DMS 273 treated with DMSO at 0.1 percent for 48 hours (cell line): ENCODE results near the gene PRAC2.

Experiments
- DNase-seq: peaks from one replicate; lab custom pipeline; 2025; lab: John Stamatoyannopoulos, UW

Gene PRAC2

DNA sequence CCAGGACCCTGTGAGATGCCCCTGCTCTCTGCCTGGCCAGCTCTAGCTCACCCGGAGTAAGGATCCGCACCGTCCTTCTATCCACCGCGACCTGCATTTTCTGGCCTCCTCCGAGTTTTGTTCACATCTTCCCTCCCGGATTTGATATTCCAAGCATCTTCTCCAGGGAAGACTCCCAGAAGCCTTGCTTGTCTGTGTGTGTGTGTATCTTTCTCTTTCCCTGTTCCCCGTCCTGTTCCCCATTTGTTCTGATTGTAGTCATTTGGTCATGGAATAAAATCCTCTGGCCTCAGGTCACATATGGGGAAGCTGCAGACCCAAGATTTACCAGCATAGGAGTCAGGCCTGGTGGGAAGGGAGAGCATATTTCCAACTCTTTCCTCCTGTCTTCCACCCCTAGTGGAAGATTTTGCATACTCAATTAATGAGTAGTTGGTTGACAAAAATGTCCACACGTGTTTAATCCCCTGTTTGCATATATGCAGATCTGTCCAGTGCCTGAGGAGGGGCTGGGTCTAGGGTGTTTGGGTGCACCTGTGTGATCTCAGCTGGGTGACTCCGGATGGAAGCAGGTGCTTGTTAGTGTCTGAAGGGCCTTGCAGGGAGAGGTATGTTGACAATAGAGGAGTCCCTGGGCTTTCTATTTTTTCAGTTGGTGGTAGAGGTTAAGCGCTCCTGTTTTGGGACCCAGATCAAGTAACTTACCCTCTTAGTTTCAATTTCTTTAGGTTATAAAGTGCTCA, 2.5 kb upstream of the PRAC2 start:
- no peak for DNase-seq

DNA sequence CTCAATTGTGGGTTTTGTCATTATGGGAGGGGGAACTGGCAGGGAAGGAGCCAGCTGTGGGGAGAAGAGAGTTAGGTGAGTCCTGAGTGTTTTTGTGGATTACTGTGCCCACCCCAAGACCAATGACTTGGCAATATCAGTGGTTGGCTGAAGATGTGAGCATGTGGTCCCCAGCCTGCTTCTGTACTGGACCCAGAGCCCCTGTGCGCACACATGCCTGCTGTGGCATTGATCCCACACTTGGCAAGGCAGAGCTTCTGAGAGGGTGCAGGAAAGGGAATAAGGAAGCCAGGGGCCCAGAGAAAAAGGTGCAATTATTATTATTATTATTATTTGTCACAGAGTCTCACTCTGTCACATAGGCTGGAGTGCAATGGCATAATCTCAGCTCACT, 2.0 kb upstream of the PRAC2 start:
- DNase-seq, result no peak

DNA sequence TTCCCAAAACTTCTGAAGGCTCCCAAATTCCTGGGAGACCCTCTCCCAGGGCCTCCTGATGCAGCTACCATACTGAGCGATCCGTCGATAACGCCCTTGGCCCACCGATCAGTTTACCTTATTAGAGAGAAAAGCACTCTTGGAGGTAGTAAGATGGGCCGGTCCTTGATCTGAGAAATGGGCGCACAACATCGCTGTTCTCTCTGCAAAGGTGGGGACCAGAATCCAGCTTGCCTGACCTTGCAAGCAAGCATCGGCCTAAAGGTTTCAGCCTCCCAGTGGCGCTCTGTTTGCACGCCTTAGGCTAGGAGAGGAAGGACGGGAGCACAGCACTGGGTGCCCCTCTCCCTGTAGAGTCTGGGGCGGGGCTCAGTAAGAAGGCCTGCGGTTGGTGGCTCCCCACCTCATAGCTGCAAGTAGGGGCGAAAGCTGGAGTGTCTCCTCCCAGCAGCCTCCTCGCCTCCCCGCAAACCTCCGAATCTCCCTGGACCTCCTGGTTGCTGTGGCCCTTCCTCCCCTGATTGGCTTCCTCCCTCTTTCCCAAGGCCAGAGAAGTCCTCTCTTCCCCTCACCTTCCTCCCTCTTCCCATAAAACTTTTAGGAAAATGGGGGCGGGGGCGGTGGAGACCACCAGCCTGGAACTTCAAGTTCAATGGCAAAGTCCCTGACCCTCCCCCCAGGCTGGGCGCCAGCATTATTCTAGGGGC, 631 bp upstream of the PRAC2 start, which contains the start of gene PRAC1:
TSS of gene PRAC1 (minus strand) at position 318 of the 707 bp plus-strand sequence. CDS start at position 192, 126 bp downstream.
- DNase-seq, result no peak

DNA sequence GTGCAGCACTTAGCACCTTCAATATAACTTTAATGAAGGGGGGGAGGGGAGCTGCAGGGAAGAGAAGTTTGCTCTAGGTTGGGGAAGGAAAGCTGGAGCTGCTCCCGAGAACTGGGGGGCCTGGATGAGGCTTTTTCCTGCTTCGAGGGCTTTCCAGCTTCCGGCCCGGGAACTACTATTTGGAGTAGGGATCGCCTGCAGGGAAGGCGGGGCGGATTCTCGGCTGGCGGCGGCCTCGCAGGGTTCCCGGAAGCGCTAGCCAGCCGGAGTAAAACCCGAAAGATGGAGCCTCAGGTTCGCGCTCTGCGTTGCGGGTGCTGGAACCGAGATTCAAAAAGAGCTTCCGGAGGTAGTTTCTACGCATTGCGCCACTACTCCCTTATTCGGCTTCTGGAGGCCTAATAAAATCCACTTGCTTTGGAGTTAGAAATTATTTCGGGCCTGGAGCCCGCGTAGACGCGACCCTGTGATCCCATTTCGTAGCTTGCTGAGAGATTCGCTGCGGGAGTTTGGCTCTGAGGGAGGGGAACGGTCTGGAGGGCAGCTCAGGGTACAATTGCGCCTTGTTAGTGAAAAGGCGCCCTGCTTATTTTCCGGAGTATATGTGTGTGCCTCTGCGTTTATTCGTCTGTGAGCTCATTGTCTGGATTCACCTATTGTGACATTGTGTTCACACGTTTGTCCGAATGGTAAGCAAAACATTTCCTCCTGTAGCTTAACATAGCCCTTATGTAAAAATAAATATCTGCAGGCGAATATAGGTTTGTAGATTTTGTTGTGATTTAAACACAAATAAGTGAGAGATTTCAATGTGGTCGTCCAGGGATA, 652 bp downstream of the PRAC2 start:
- no peak for DNase-seq

DNA sequence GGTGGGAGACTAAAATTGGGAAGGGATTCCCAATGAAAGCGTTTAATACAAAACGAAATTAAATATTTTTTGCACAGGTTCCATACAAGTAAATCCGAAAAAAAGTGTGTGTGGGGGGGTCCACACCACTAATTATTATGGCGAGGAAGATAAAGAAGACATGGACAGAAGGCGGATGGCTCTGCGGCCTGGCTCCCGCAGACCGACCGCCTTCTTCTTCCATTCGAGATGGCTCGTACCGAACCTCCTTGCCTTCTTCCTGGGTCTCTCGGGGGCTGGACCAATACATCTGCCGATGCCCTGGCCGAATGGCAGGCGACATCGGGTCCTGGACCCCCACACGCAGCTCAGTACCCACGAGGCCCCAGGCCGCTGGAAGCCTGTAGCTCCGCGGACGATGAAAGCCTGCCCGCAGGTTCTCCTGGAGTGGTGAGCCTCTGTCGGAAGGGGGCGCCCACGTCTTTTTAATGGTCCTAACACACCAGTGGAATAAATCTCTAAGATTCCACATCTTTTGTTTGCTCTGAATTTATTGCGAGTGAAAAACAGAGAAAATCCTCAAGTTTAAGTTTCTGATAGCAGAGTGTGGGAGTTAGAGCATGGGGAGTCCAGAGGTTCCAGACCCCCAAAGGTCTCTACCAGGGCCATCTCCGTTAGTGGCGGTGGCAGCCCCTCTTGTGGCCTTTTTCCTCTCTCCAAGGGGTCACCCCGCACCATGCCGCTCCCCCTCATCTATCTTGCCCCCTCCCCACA, 1.4 kb downstream of the PRAC2 start:
- DNase-seq, result peak; percentile 13

DNA sequence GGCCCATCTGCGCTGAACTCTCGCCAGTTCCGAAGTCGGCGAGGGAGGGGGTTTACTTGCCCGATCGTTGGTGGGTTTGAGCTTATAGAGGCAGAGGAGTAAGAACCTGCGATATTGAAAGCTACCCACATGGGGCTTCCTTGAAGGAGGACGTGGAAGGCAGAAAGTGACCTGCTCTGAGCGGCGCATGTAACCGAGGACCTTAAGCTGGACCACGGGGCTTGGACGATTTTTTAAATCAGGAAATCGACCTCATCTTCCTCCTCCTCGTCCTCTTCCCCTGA, 2.0 kb downstream of the PRAC2 start:
- no peak for DNase-seq

DNA sequence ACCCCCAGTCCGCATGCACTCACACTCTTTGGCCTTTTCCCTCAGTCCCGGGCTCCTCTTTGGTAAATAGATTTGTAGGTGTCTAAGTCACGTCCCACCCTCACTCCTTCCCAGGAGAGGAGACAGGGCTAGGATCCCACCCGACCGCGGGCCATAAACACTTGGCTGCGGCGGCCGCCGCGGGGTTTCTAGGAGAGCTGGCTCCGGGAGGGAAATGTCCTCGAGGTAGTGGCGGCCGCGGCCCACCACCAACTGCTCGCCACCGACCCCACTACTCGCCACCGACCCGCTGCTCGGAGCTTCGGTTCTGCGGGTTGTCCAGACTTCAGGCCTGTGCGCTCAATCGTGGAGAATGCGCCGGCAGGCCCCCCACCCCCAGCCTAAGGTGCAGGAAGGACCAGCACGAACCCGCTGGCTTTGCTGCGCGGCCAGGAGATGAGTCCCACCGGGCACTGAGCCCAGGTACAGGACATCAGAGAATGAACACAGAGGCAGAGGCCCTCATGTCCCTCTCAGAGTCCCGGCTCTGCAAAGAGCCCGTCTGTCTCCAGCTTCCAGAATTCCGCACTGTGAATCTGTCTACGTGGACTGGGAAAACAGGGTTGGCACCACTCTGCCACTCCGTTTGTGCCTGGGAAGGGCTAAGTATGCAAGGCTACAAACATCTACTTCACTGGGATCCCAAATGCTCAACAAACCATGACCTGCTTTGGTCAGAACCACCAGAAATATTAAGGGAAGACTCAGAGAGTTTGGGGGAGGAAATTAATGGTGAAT, 2.5 kb downstream of the PRAC2 start:
- DNase-seq, result no peak

DNA sequence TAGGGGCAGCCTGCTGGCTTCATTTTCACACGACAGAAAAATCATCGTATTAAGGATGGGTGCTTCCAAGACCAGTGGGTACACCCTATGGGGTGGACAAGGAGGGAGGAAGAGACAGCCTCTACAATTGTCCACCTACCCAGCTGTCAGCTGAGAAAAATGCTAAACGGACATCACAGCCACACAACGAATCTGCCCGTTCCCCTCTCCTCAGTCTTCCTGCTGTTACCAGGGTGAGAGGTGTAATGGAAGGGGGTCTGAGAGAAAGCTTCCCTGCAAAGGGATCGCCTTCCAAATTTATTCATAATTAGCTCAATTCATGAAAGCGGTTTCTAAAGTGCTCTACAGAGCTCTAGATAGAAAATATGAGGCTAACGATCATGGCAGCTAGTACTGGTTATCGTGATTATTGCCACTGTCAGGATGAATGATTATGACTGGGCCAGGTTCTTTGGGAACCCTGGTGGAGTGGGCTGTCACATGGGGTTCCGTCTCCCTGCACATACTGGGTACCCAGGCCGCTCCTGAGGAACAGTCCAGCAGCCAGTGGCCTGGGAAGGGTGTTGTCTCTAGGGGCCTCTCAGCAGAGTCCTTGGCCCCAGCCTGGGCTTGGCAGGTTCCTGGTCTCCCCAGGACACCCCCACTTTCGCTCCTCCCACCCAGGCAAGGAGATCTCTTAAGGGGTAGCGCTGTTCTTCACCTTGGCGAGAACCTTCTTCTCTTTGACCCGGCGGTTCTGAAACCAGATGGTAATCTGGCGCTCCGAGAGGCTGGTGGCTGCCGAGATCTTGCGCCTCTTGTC, 3.3 kb downstream of the PRAC2 start:
- no peak for DNase-seq

DNA sequence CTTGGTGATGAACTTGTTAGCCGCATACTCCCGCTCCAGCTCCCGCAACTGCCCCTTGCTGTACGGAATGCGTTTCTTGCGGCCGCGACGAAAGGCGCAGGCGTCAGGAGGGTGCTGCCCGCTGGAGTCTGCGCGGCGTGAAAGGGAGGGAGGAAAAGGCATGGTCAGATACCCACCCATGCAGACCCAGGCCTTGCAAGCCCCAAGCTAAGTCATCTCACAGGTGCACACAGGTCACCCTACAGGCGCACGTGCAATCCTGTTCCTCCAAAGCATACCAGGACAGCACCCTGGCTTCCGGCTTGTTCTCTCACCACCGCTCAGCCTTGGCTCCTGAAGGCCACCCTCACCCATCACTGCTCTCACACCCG, 3.9 kb downstream of the PRAC2 start:
- no peak for DNase-seq

DNA sequence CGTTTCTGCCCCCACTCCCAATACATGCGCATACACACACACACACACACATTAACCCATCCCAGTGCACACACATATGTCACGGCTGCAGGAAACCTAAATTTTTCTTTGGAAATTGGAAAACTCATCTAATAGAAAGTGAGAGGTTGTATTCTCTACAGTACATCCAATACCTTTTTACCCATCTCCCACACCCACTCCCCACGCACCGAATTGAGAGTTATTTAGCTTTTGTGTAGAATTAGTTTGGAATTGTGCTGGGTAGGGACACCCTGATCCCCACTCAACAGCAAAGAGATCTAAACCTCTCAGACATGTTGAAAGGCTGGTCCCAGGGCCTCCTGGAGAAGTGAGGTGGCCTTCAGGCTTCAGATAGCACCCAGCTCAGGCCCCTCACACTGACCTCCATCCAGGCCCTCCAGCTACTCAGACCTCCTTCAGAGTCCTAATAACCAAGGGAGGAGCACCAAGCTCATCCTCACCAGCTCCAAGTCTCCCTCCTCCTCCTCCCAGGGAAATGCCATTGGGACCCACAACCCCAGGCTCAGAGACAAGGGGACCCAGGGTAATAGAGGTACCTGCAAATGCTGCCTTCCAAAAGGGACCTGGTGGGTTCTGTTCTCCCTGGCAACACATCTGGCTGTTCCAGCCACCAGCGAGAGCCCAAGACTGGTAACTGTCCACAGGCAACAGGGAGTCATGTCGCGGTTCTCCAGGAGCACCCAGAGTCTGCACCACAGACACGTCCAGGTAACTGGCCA, 4.6 kb downstream of the PRAC2 start:
- no peak for DNase-seq

DNA sequence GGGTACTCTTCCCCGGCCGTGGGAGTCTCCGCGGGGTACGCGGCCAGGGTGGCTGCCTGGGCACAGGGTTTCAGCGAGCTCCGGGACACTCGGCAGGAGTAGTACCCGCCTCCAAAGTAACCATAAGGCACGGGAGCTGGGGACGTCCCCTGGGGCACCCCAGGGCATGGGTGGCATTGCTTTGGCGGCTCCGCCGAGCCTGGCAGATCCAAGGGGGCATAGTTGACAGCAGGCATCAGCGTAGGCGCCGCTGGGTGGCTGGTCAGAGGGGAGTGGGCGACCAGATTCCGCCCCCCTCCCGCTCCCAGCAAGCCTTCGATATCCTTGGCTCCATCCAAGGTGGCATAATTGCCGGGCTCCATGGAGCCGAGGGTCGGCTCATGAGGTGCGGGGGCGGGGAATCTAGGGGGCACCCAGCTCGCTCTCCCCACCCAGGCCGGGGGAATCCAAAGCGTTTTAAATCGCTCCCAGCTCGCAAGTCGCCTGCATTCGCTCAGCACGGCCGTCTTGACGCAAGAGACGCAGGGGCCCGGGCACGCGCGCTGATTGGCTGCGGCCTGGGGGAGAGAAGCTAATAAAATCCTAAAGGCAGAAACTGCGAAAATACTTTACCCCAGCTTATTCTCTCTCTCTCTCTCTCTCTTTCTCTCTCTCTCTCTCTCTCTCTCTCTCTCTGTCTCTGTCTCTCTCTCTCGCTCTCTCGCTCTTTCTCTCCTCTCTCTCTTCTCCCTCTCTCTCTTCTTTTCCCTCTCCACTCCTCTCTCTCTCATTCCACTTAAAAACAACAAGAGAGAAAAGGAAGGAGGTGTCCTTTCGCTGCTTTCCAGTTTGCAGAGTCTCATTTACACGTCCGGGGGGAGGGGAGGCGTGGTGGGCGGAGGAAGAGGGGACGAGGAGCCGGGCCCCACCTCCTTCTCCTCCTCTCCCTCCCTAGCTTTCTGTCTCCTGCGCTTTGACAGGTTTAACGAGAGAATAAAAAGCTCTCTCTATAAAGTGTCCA, 5.5 kb downstream of the PRAC2 start, which contains the start of gene HOXB13:
TSS of gene HOXB13 (minus strand) at position 519 of the 1,000 bp plus-strand sequence. CDS start at position 362, 157 bp downstream.
- DNase-seq, result no peak

DNA sequence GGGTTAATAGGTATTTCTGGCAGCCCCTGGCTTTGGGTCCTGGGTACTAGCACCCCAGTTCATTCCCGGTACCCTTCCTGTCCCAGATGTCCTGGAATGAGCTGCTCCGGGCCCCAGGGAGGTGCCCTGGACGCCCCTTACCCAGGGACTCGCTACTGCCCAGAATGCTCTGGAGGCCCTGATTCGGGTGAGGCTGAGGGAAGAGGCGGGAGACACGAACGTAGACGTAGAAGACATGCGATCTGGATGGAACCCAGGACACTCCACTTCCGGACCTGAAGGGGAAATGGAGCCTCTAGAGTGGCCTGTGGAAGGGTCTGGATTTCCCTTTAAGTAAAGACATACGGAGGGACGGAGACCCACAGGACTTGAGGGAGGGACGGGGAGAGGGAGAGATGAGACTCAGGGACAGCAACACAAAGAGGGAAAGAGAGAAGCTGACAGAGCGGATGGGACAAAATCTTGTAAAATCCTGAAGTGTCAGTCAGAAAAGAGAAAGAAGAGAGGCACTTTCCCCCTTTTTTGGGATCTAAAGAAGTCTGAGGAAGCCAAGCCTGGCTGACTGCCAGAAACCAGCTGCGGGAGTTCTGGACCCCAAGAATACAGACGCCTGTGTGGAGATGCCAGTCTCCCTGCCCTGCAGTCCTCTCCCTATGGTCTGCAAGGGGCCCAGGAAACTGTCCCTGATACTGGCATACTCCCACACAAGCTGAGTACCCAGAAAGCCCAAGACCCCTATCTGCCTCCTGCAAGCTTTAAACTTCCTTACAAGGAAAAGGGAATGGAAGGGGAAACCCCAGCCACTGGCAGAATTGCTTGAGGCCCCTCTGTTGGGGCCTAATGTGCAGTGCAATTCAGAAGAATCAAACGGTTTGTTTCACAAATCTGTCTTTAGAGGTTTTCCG, 6.6 kb downstream of the PRAC2 start:
- no peak for DNase-seq

DNA sequence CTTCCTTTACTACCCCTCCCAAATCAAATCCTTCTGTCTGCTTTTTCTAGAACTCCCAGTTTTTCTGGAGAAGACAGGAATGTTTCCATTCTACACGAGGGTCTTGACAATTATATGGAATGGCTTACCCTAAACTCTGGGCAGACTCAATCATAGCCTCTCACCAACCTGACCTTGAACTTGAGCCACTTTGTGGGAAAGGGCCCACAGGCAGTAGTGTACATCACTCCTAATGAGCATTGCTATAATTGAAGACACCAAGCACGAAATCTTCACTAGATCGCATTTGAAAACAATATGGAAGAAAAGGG, 7.2 kb downstream of the PRAC2 start:
- DNase-seq, result no peak

DNA sequence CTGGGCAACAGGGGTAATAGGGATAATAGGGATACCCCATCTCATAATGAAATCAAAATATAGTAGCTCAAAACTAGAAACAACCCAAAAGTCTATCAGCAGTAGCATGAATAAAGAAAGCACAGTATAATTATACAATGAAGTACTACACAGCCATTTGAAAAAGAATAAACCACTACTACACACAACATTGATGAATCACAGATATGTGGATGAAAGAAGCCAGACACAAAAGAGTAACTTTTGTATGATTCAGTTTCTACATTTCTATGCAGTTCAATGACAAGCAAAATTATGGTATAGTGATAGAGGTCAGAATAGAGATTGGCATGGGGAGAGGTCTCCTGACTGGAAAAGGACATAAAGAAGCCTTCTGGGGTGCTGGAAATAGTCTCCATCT, 8.4 kb downstream of the PRAC2 start:
- DNase-seq, result no peak

DNA sequence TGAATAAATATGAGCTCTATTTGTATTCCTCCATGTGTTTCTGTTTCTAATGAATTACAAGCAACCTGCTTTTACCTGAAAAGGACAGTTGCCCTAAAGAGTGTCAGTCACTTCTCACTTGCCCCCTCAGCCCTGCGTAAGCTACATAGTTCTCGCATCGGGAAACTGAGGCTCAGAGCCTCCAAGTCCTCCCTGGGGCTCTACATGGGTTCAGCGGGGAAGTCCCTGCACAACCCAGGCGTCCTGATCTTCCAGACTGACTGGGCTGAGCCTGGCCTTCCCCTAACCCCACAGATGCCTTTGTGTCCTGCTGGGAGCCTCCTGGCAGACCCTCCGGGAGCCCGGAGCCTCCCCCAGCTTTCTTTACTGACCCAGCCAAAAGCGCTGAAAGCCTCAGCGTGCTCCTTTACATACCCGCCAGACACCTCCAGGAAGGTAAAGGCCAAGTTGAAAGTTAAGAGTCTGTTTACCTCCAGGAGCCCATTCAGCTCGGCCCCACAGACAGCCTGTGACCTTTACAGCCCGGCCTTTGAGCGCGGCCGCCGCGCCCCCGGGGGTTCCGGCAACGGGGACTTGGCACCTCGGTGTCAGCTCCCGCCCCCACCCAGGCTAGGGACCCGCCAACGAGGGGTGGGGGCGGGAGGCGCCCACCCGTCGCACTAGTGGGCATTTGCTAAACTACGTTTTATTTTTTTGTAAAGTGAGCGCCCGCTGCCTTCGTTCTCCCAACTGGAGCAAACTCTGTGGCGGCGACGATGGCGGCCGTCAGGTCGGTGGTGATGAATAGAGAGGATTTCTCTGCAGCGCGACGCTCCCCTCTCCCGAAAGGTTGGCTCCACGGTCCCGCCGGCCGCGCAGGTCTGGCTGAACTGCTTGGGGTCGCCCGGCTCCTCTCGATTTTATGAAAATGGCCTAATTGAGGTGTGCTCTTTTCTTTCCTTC, 10.0 kb downstream of the PRAC2 start:
- no peak for DNase-seq

DNA sequence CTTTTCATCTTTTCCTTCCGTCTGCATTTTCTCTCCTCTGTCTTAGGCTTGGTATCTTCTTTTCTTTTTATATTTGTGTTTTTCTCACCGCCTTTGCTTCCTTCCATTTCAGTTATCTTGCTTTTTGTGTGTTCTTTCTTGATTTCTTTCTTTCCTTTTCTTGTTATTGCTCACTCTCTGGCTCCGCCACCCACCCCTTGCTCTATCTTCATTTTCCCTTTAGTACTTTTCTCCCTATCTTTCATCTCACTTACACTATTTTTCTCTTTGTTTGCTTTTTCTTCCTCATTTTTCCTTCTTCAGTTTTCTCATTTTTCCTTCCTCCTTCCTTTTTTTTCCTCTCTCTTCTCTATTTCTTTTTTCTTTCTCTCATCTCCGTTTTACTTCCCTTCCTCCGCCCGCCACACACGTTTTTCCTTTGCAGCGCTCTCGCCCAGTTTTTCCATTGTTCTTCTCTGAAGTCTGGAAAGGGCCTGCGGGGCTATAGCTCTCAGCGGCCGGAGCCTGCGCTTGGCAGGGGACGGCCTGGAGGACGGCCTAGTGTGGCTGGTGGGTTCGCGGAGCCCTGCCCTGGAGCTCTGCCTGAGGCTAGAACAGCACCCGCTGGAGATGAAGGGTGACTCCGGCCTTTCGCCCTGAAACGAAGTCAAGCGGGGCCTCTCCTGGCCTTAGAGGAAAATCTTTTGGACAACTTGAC, 10.8 kb downstream of the PRAC2 start:
- DNase-seq, result no peak
